GM19351 (cell line): ENCODE measurements around the gene CFTR.
A peak's percentile ranks its signal among the peaks of the same experiment; 100 is the strongest.
"Not testable (repeated sequence)": the region's sequence is repeated elsewhere in the genome, so short reads cannot be mapped to it uniquely, and the experiment has no call there.

Experiments
- ATAC-seq: cut with Tn5 transposase; IDR thresholded peaks from one replicate; pipeline ENCODE4 v1.9.1; 2021; ENCODE audit warnings: mild to moderate bottlenecking, moderate library complexity; ENCODE audit not compliant: unreplicated experiment

CFTR gene

GRCh38 chr7:117479225-117480054 is at the start of gene CFTR:
TSS of gene CFTR (plus strand) at chr7:117480025. CDS start at chr7:117480095, 70 bp downstream.
- no peak for ATAC-seq

- ATAC-seq = peak; percentile 98
Observed at GRCh38 chr7:117435475-117436043, 44.3 kb upstream of the CFTR start.

GRCh38 chr7:117444646-117445045 is 35.2 kb upstream of the CFTR start:
- no peak for ATAC-seq

GRCh38 chr7:117445206-117445605 is 34.6 kb upstream of the CFTR start:
- no peak for ATAC-seq

- ATAC-seq = no peak
Observed at GRCh38 chr7:117446220-117446815, 33.5 kb upstream of the CFTR start.

- ATAC-seq = no peak
Observed at GRCh38 chr7:117448655-117449054, 31.2 kb upstream of the CFTR start.

GRCh38 chr7:117458977-117459583 is 20.7 kb upstream of the CFTR start:
- ATAC-seq = no peak

GRCh38 chr7:117459735-117460134 is 20.1 kb upstream of the CFTR start:
- ATAC-seq = no peak

- not testable (repeated sequence) for ATAC-seq
Observed at GRCh38 chr7:117460815-117461214, 19.0 kb upstream of the CFTR start.

GRCh38 chr7:117468174-117468573 is 11.7 kb upstream of the CFTR start:
- ATAC-seq = no peak

GRCh38 chr7:117470777-117471176 is 9.0 kb upstream of the CFTR start:
- ATAC-seq = peak; percentile 57

GRCh38 chr7:117472335-117472734 is 7.5 kb upstream of the CFTR start:
- peak; percentile 58 for ATAC-seq

GRCh38 chr7:117476557-117477215 is 3.1 kb upstream of the CFTR start:
- ATAC-seq = no peak

GRCh38 chr7:117478836-117479224 is 995 bp upstream of the CFTR start:
- no peak for ATAC-seq

- no peak for ATAC-seq
Observed at GRCh38 chr7:117480055-117480362, 184 bp downstream of the CFTR start.

- no peak for ATAC-seq
Observed at GRCh38 chr7:117480978-117481377, 1.2 kb downstream of the CFTR start.

GRCh38 chr7:117485118-117485620 is 5.3 kb downstream of the CFTR start:
- ATAC-seq = no peak

- no peak for ATAC-seq
Observed at GRCh38 chr7:117489016-117489415, 9.2 kb downstream of the CFTR start.

GRCh38 chr7:117489430-117489829 is 9.6 kb downstream of the CFTR start:
- no peak for ATAC-seq

GRCh38 chr7:117489911-117490310 is 10.1 kb downstream of the CFTR start:
- ATAC-seq = no peak

GRCh38 chr7:117492649-117493048 is 12.8 kb downstream of the CFTR start:
- no peak for ATAC-seq
